Transverse colon (tissue), 4 donors: ENCODE results near the gene DLGAP3. TPM values are rescaled to one million over a fixed set of nuclear protein-coding genes. Genes with fewer than 3 reads are reported as not detected.

Source experiments
- DNase-seq: peaks from one replicate; pipeline ENCODE4 v3.0.0-alpha.2; 2019
- H3K27ac ChIP-seq, 4 donors: fragments of 200-600 bp; sonication (generic); 2 replicates each; pipeline ENCODE4 v1.5.1; 2016 to 2018; ENCODE audit warnings: inconsistent platforms in 4 of 4
- H3K27me3 ChIP-seq: fragments of 200-600 bp; sonication (generic); 2 replicates; pipeline ENCODE4 v1.5.1; 2017; ENCODE audit warnings: inconsistent platforms
- H3K36me3 ChIP-seq, 4 donors: fragments of 200-600 bp; sonication (generic); 2 replicates each; pipeline ENCODE4 v1.5.1; 2017 to 2019; ENCODE audit warnings: inconsistent platforms in 4 of 4
- H3K4me1 ChIP-seq, 4 donors: fragments of 200-600 bp; sonication (generic); 2 replicates each; pipeline ENCODE4 v1.5.1; 2017 to 2020; ENCODE audit warnings: inconsistent platforms in 4 of 4
- H3K4me3 ChIP-seq, 4 donors: fragments of 200-600 bp; sonication (generic); 1 replicate in 1 of 4; 2 replicates in 3 of 4; pipeline versions ENCODE4 v1.5.1 to v1.6.1; 2017 to 2019; ENCODE audit warnings: inconsistent platforms in 4 of 4
- H3K9me3 ChIP-seq, 2 donors: fragments of 200-600 bp; sonication (generic); 2 replicates each; pipeline ENCODE4 v1.5.1; 2017 to 2019; ENCODE audit warnings: inconsistent platforms in 2 of 2
- CTCF ChIP-seq, 5 experiments: fragments of 200-600 bp in 3 of 5; fragments of 450-650 bp in 2 of 5; sonication (generic) in 3 of 5; IDR thresholded peaks; 1 replicate in 2 of 5; 2 replicates in 3 of 5; pipeline ENCODE4 v1.5.1; 2016 to 2017; ENCODE audit warnings: antibody characterized with exemption in 5 of 5, inconsistent platforms in 3 of 5, mild to moderate bottlenecking in 2 of 5, moderate library complexity in 1 of 5
- EP300 ChIP-seq: sonication (generic); formaldehyde crosslinking; IDR thresholded peaks from one replicate; pipeline ENCODE4 v1.6.1; 2017; ENCODE audit warnings: antibody characterized with exemption, low read depth
- POLR2A ChIP-seq: fragments of 450-650 bp; IDR thresholded peaks from one replicate; pipeline ENCODE4 v1.6.1; 2016; ENCODE audit warnings: antibody characterized with exemption, mild to moderate bottlenecking, moderate library complexity
- POLR2AphosphoS5 ChIP-seq, 3 donors: sonication (generic); formaldehyde crosslinking; IDR thresholded peaks; one replicate each; pipeline ENCODE4 v1.6.1; 2016; ENCODE audit warnings: antibody characterized with exemption in 3 of 3
- WGBS, 2 donors: methylation state at CpG; one replicate each; pipeline ENCODE4 v1.1.5; 2018; ENCODE audit warnings: low coverage in 1 of 2; 5-methylcytosine and 5-hydroxymethylcytosine counted together
- in situ Hi-C, 4 donors: fragments of 200-750 bp; cut with MboI; loops; one replicate each; pipeline versions ENCODE4 v1.15.0 to v1.15.1; 2017; ENCODE audit warnings: low sequenced_read_pairs in 3 of 4, low pct_ligation_motif_present in 1 of 4, low pct_unique_long_range_greater_than_20kb in 1 of 4
- intact Hi-C: fragments of 100-400 bp; cut with DNase I; formaldehyde crosslinking; loops from one replicate; pipeline ENCODE4 v1.15.1; 2023; ENCODE audit warnings: low total_unique reads
- total RNA-seq, 4 donors: library from RNA; depleted of rRNA; stranded (reverse); fragments of >200 nt; gene quantifications; one replicate each; pipeline ENCODE4 v1.1.0, GENCODE V29; 2016

Gene DLGAP3
- total RNA-seq, 4 donors from 2014 or later, result 0.14 to 1.4 (median 0.64) TPM

- in situ Hi-C loops (no loop called here), intact Hi-C loops (no loop called here)
- no peaks in the 10 kb centered on the region for H3K4me1 ChIP-seq
- H3K36me3 ChIP-seq, result no peaks in the 10 kb centered on the region
- TF ChIP-seq POLR2AphosphoS5 (IDR thresholded peaks at IDR 0.05), result no peak
- TF ChIP-seq CTCF (IDR thresholded peaks at IDR 0.05), result no peak
- TF ChIP-seq POLR2A, result no peak
- TF ChIP-seq EP300, result no peak
- WGBS, 2 donors, result 55 to 66% methylated on average over 2 to 4 of the region's 4 CpGs
- H3K4me3 ChIP-seq, result no peak overlapping the region
- H3K27ac ChIP-seq, result no peak overlapping the region
- DNase-seq, result no peak
- H3K27me3 ChIP-seq, result peaks cover 75% of the 10 kb centered on the region
- H3K9me3 ChIP-seq, result no peaks in the 10 kb centered on the region
Observed at GRCh38 chr1:34874296-34874952, 55.0 kb downstream of the DLGAP3 start.

- H3K27ac ChIP-seq, result no peak overlapping the region
- H3K4me1 ChIP-seq, result no peaks in the 10 kb centered on the region
- no peak overlapping the region for H3K4me3 ChIP-seq
- H3K27me3 ChIP-seq, result peaks cover 52% of the 10 kb centered on the region
- TF ChIP-seq CTCF (IDR thresholded peaks at IDR 0.05) (no peak), POLR2AphosphoS5 (IDR thresholded peaks at IDR 0.05) (no peak), POLR2A (no peak), EP300 (no peak)
- no peaks in the 10 kb centered on the region for H3K36me3 ChIP-seq
- in situ Hi-C loops, result no loop called here
- intact Hi-C loops, result no loop called here
- no peaks in the 10 kb centered on the region for H3K9me3 ChIP-seq
- 79 to 91% methylated on average over 4 of the region's 4 CpGs for WGBS, 2 donors
- no peak for DNase-seq
Observed at GRCh38 chr1:34872133-34872503, 57.3 kb downstream of the DLGAP3 start.

GRCh38 chr1:34871443-34872132 lies 57.9 kb downstream of the DLGAP3 start:
- intact Hi-C loops, result no loop called here
- no peak for DNase-seq
- Histone ChIP-seq H3K27me3 (peaks cover 46% of the 10 kb centered on the region), H3K4me1 (peaks cover 3 to 5% (median 3%) of the 10 kb centered on the region in 4 donors), H3K27ac (no peak overlapping the region), H3K4me3 (no peak overlapping the region), H3K9me3 (no peaks in the 10 kb centered on the region), H3K36me3 (no peaks in the 10 kb centered on the region)
- TF ChIP-seq POLR2A, result no peak
- TF ChIP-seq POLR2AphosphoS5 (IDR thresholded peaks at IDR 0.05), result no peak
- no peak for TF ChIP-seq EP300
- no peak for TF ChIP-seq CTCF (IDR thresholded peaks at IDR 0.05)
- in situ Hi-C loops, result no loop called here
- 52 to 72% methylated on average over 2 to 16 of the region's 17 CpGs for WGBS, 2 donors

- intact Hi-C loops (no loop called here), in situ Hi-C loops (no loop called here)
- Histone ChIP-seq H3K4me3 (no peak overlapping the region), H3K27ac (no peak overlapping the region), H3K27me3 (peaks cover 35% of the 10 kb centered on the region), H3K36me3 (no peaks in the 10 kb centered on the region), H3K4me1 (peaks cover 4 to 14% (median 10%) of the 10 kb centered on the region in 4 donors), H3K9me3 (no peaks in the 10 kb centered on the region)
- DNase-seq, result no peak
- WGBS, 2 donors, result 58 to 100% methylated on average over 1 to 2 of the region's 2 CpGs
- TF ChIP-seq EP300 (no peak), CTCF (IDR thresholded peaks at IDR 0.05) (no peak), POLR2AphosphoS5 (IDR thresholded peaks at IDR 0.05) (no peak), POLR2A (no peak)
Observed at GRCh38 chr1:34870395-34870794, 59.1 kb downstream of the DLGAP3 start.
